T-helper 1 cell treated with Interleukin-12 subunit alpha and Interleukin-12 subunit beta and Interleukin-4 antibody, amounts not matched to agents 30 ng/mL and 1 ng/mL, for 36 hours (primary cell): ENCODE results near the gene SMAD6. TPM values are rescaled to one million over a fixed set of nuclear protein-coding genes. Genes with fewer than 3 reads are reported as not detected.
"Not testable (repeated sequence)": the region's sequence is repeated elsewhere in the genome, so short reads cannot be mapped to it uniquely, and the experiment has no call there.

Source experiments
- intact Hi-C: fragments of 100-400 bp; cut with micrococcal nuclease; formaldehyde crosslinking; loops from one replicate; pipeline ENCODE4 v1.15.1; 2024
- total RNA-seq: library from RNA; stranded (reverse); gene quantifications from 2 replicates; pipeline ENCODE4 v1.2.3, GENCODE V29; 2022

SMAD6 gene
- total RNA-seq, 1 donor from 2014 or later, result 0.37 TPM

GRCh38 chr15:66755298-66756068 is 53.4 kb downstream of the SMAD6 start:
- intact Hi-C loops, result no loop called here

- intact Hi-C loops, result no loop called here
Observed at GRCh38 chr15:66756295-66756694, 54.3 kb downstream of the SMAD6 start.

- intact Hi-C loops, result no loop called here
Observed at GRCh38 chr15:66757030-66757429, 55.0 kb downstream of the SMAD6 start.

GRCh38 chr15:66757521-66757920 is 55.5 kb downstream of the SMAD6 start:
- intact Hi-C loops, result no loop called here

GRCh38 chr15:66758217-66758616 is 56.2 kb downstream of the SMAD6 start:
- intact Hi-C loops, result not testable (repeated sequence)

GRCh38 chr15:66758844-66759243 is 56.8 kb downstream of the SMAD6 start:
- intact Hi-C loops, result no loop called here

GRCh38 chr15:66760097-66760967 is 58.3 kb downstream of the SMAD6 start:
- intact Hi-C loops, result no loop called here

GRCh38 chr15:66760968-66761725 is 59.1 kb downstream of the SMAD6 start:
- intact Hi-C loops, result no loop called here

- intact Hi-C loops, result no loop called here
Observed at GRCh38 chr15:66761726-66762595, 59.9 kb downstream of the SMAD6 start.

- intact Hi-C loops, result no loop called here
Observed at GRCh38 chr15:66763186-66764071, 61.4 kb downstream of the SMAD6 start.

GRCh38 chr15:66764072-66764786 is 62.2 kb downstream of the SMAD6 start:
- intact Hi-C loops, result no loop called here

- intact Hi-C loops, result no loop called here
Observed at GRCh38 chr15:66765478-66766281, 63.6 kb downstream of the SMAD6 start.

- intact Hi-C loops, result no loop called here
Observed at GRCh38 chr15:66766282-66767230, 64.5 kb downstream of the SMAD6 start.

- intact Hi-C loops, result no loop called here
Observed at GRCh38 chr15:66767240-66767659, 65.2 kb downstream of the SMAD6 start.

- intact Hi-C loops, result no loop called here
Observed at GRCh38 chr15:66768987-66769386, 67.0 kb downstream of the SMAD6 start.

GRCh38 chr15:66770518-66771350 is 68.7 kb downstream of the SMAD6 start:
- intact Hi-C loops, result no loop called here
